Panc1 (cell line): Measurements from ENCODE around the gene SFRP5. TPM values are rescaled to one million over a fixed set of nuclear protein-coding genes. Genes with fewer than 3 reads are reported as not detected.

Source experiments
- ATAC-seq: fragments of 200-7000 bp; cut with Tn5 transposase; 2 replicates; pipeline ENCODE4 v1.9.1; 2020; ENCODE audit warnings: mild to moderate bottlenecking, moderate library complexity
- BruUV-seq: library from RNA; stranded (reverse); fragments of 400-500 nt; replicated peaks from 2 replicates; lab custom pipeline; 2021; lab: Mats Ljungman, UMichigan
- CTCF ChIA-PET: fragments of 300-600 bp; sonication (Branson Sonifier 250); formaldehyde crosslinking; loops from one replicate; lab custom pipeline; 2022; ENCODE audit warnings: antibody characterized with exemption; lab: Charles Lee
- POLR2A ChIA-PET: fragments of 300-600 bp; sonication (Branson Sonifier 250); formaldehyde crosslinking; loops from one replicate; lab custom pipeline; 2022; ENCODE audit warnings: antibody characterized with exemption; lab: Charles Lee
- DNase-seq: peaks from one replicate; pipeline ENCODE4 v3.0.0-alpha.2; 2010; ENCODE audit warnings: low read depth, low spot score
- H3K27ac ChIP-seq: 2 replicates; pipeline ENCODE4 v1.5.1; 2011; ENCODE audit warnings: mild to moderate bottlenecking, low read length, inconsistent platforms
- H3K27me3 ChIP-seq: fragments of 200-500 bp; sonication (Bioruptor generic); 2 replicates; pipeline ENCODE4 v1.6.0; 2014; ENCODE audit warnings: low read length, inconsistent platforms; ENCODE audit not compliant: control insufficient read depth, insufficient read depth
- H3K36me3 ChIP-seq: fragments of 200-500 bp; sonication (Bioruptor generic); 2 replicates; pipeline ENCODE4 v1.5.1; 2014; ENCODE audit warnings: inconsistent platforms, mild to moderate bottlenecking, low read length, moderate library complexity; ENCODE audit not compliant: control insufficient read depth, insufficient read depth
- H3K4me1 ChIP-seq: 2 replicates; pipeline ENCODE4 v1.5.1; 2011; ENCODE audit warnings: inconsistent platforms, mild to moderate bottlenecking, low read length, moderate library complexity; ENCODE audit not compliant: control insufficient read depth, insufficient read depth
- H3K4me3 ChIP-seq, 2 experiments: 2 replicates each; pipeline ENCODE4 v1.5.1; 2011 to 2012; ENCODE audit warnings: low read depth in 2 of 2, low read length in 2 of 2, mild to moderate bottlenecking in 2 of 2, inconsistent platforms in 1 of 2, moderate library complexity in 1 of 2
- H3K9me3 ChIP-seq: fragments of 200-500 bp; sonication (Bioruptor generic); 2 replicates; pipeline ENCODE4 v1.5.1; 2014; ENCODE audit warnings: low read depth, mild to moderate bottlenecking, inconsistent platforms, low read length, moderate library complexity; ENCODE audit not compliant: control insufficient read depth, insufficient read depth
- POLR2AphosphoS5 ChIP-seq: IDR thresholded peaks from 2 replicates; pipeline ENCODE4 v1.6.1; 2012; ENCODE audit warnings: mild to moderate bottlenecking, low read depth, low read length, moderate library complexity
- SIN3A ChIP-seq: IDR thresholded peaks from 2 replicates; pipeline ENCODE4 v1.6.1; 2012; ENCODE audit warnings: low read depth, mild to moderate bottlenecking, low read length, moderate library complexity, borderline replicate concordance; ENCODE audit not compliant: insufficient read depth
- TCF7L2 ChIP-seq: IDR thresholded peaks from 2 replicates; pipeline ENCODE4 v1.6.1; 2011; ENCODE audit warnings: mild to moderate bottlenecking, low read depth, low read length, inconsistent platforms
- in situ Hi-C: cut with HindIII; loops from 2 replicates; pipeline ENCODE4 v1.10.0; 2016; ENCODE audit warnings: low sequenced_read_pairs, low pct_unique_long_range_greater_than_20kb
- intact Hi-C: fragments of 100-400 bp; cut with micrococcal nuclease; formaldehyde crosslinking; loops from one replicate; pipeline ENCODE4 v1.10.0; 2022; ENCODE audit not compliant: unreplicated experiment
- total RNA-seq: library from RNA; stranded (reverse); gene quantifications from one replicate; pipeline ENCODE4 v1.2.1, GENCODE V29; 2021; ENCODE audit not compliant: unreplicated experiment
- TF ChIP-seq, protein P1 (sequence below), 2 experiments: IDR thresholded peaks; 2 replicates each; pipeline ENCODE4 v1.6.1; 2011 to 2012; ENCODE audit warnings: low read depth in 2 of 2, control low read depth in 1 of 2, low read length in 1 of 2, mild to moderate bottlenecking in 1 of 2, moderate library complexity in 1 of 2; ENCODE audit not compliant: insufficient read depth in 1 of 2
- TF ChIP-seq, protein P2 (sequence below): fragments of 450-650 bp; IDR thresholded peaks from 2 replicates; pipeline ENCODE4 v1.5.1; 2017; ENCODE audit warnings: mild to moderate bottlenecking

The SFRP5 gene
- total RNA-seq, 1 experiment from 2014 or later: 0.64 TPM

DNA sequence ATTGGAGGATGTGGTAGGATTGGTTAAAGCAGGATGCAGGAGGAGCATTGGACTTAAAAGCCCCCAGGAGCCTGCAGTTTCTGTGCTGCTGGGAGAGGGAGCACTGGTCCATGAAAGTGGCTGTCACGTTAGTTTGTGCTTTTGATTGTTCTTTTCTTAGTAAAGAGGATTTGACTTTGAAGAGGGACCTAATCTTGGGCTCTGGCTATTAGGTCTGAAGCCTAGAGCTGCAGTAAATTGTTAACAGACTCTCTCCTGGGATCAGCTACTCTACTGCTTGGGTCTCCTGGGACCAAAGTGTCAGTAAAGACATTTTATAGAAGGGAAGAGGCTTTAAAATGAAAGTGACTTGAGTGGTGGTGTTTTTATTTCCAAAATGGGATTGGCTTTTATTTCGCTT, 31.2 kb downstream of the SFRP5 start:
- peaks cover 4% of the 10 kb centered on the region; the same call in 1 of the 2 replicates for H3K4me1 ChIP-seq
- ChIA-PET CTCF (no interaction called here), POLR2A (no interaction called here)
- H3K9me3 ChIP-seq: no peaks in the 10 kb centered on the region; the same call in 1 of the 2 replicates
- no peak overlapping the region for H3K4me3 ChIP-seq
- H3K36me3 ChIP-seq: peaks cover 19% of the 10 kb centered on the region
- no peaks in the 10 kb centered on the region for H3K27me3 ChIP-seq
- no peak for DNase-seq
- ATAC-seq: no peak
- H3K27ac ChIP-seq: no peak overlapping the region
- in situ Hi-C loops: no loop called here
- no TSS peak for BruUV-seq
- TF ChIP-seq SIN3A (no peak), POLR2AphosphoS5 (no peak), TCF7L2 (no peak)
- TF ChIP-seq, protein P1, sequence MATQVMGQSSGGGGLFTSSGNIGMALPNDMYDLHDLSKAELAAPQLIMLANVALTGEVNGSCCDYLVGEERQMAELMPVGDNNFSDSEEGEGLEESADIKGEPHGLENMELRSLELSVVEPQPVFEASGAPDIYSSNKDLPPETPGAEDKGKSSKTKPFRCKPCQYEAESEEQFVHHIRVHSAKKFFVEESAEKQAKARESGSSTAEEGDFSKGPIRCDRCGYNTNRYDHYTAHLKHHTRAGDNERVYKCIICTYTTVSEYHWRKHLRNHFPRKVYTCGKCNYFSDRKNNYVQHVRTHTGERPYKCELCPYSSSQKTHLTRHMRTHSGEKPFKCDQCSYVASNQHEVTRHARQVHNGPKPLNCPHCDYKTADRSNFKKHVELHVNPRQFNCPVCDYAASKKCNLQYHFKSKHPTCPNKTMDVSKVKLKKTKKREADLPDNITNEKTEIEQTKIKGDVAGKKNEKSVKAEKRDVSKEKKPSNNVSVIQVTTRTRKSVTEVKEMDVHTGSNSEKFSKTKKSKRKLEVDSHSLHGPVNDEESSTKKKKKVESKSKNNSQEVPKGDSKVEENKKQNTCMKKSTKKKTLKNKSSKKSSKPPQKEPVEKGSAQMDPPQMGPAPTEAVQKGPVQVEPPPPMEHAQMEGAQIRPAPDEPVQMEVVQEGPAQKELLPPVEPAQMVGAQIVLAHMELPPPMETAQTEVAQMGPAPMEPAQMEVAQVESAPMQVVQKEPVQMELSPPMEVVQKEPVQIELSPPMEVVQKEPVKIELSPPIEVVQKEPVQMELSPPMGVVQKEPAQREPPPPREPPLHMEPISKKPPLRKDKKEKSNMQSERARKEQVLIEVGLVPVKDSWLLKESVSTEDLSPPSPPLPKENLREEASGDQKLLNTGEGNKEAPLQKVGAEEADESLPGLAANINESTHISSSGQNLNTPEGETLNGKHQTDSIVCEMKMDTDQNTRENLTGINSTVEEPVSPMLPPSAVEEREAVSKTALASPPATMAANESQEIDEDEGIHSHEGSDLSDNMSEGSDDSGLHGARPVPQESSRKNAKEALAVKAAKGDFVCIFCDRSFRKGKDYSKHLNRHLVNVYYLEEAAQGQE (IDR thresholded peaks at IDR 0.05; ENCODE audit: insufficient read depth in 1 of 2, low read depth in 2 of 2, low read length in 1 of 2): no peak
- TF ChIP-seq, protein P2, sequence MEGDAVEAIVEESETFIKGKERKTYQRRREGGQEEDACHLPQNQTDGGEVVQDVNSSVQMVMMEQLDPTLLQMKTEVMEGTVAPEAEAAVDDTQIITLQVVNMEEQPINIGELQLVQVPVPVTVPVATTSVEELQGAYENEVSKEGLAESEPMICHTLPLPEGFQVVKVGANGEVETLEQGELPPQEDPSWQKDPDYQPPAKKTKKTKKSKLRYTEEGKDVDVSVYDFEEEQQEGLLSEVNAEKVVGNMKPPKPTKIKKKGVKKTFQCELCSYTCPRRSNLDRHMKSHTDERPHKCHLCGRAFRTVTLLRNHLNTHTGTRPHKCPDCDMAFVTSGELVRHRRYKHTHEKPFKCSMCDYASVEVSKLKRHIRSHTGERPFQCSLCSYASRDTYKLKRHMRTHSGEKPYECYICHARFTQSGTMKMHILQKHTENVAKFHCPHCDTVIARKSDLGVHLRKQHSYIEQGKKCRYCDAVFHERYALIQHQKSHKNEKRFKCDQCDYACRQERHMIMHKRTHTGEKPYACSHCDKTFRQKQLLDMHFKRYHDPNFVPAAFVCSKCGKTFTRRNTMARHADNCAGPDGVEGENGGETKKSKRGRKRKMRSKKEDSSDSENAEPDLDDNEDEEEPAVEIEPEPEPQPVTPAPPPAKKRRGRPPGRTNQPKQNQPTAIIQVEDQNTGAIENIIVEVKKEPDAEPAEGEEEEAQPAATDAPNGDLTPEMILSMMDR: no peak
- intact Hi-C loops: no loop called here

DNA sequence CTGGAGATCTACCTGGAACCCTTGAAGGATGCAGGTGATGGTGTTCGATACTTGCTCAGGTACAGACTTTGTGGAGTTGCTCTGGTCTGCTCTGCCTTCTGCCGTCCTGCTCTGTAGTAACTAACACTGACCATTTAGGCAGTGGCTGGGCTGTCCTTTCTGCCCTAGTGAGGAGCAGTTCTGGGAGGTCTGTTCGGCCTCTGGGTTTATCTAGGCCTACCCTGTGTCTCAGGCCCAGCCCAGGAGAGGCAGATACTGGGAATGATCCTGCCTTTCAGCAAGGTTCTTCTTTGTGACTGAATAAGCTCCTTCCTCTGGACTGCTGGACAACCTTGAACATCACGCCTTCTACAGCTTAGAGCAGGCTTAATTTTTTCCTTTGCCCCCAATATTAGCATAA, 33.2 kb downstream of the SFRP5 start:
- ChIA-PET CTCF (no interaction called here), POLR2A (no interaction called here)
- Histone ChIP-seq H3K27ac (no peak overlapping the region), H3K27me3 (no peaks in the 10 kb centered on the region), H3K36me3 (peaks cover 15% of the 10 kb centered on the region), H3K4me3 (no peak overlapping the region; a peak in 2 of 4 replicates), H3K4me1 (peaks cover 4% of the 10 kb centered on the region; the same call in 1 of the 2 replicates), H3K9me3 (no peaks in the 10 kb centered on the region; the same call in 1 of the 2 replicates)
- TF ChIP-seq, protein P2: no peak
- no peak for TF ChIP-seq POLR2AphosphoS5
- TF ChIP-seq SIN3A: no peak
- TF ChIP-seq TCF7L2: no peak
- intact Hi-C loops: no loop called here
- BruUV-seq: no TSS peak
- DNase-seq (no peak), ATAC-seq (no peak)
- in situ Hi-C loops: no loop called here
